ENCODE measurements around the gene ZNRF2. TPM values are rescaled to one million over a fixed set of nuclear protein-coding genes. Genes with fewer than 3 reads are reported as not detected.

Gene ZNRF2
- polyA plus RNA-seq, 1 donor (not counting 4 experiments of a cell fraction or from before 2014, with no cell fraction given): 7.0 TPM

DNA sequence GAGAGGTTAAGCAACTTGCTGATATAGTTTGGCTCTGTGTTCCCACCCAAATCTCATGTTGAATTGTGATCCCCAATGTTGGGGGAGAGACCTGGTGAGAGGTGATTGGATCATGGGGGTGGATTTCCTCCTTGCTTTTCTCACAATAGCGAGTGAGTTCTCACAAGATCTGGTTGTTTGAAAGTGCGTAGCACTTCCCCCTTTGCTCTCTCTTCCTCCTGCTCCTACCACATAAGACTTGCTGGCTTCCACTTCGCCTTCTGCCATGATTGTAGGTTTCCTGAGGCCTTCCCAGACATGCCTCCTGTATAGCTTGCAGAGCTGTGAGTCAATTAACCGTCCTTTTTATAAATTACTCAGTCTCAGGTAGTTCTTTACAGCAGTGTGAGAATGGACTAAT lies 13.5 kb upstream of the ZNRF2 start:
- no peaks in the 10 kb centered on the region for H4K20me1 ChIP-seq (ENCODE audit: control insufficient read depth, extremely low read depth, insufficient read depth, low read length)
- H3K9ac ChIP-seq (ENCODE audit: control insufficient read depth, extremely low read depth, insufficient read depth, low read length): no peak overlapping the region
- H3K27me3 ChIP-seq (ENCODE audit: control insufficient read depth, extremely low read depth, insufficient read depth, low read length): no peaks in the 10 kb centered on the region
- no peaks in the 10 kb centered on the region for H3K9me1 ChIP-seq (ENCODE audit: control insufficient read depth, extremely low read depth, insufficient read depth, low read length)
- no peaks in the 10 kb centered on the region for H3K36me3 ChIP-seq (ENCODE audit: control insufficient read depth in 2 of 2, extremely low read depth in 1 of 2, insufficient read depth in 2 of 2, low read length in 2 of 2)
- no peak overlapping the region for H3K4me3 ChIP-seq (ENCODE audit: control insufficient read depth in 2 of 3, extremely low read depth in 1 of 3, insufficient read depth in 2 of 3, low read depth in 1 of 3, low read length in 3 of 3)
- TF ChIP-seq, protein P1, sequence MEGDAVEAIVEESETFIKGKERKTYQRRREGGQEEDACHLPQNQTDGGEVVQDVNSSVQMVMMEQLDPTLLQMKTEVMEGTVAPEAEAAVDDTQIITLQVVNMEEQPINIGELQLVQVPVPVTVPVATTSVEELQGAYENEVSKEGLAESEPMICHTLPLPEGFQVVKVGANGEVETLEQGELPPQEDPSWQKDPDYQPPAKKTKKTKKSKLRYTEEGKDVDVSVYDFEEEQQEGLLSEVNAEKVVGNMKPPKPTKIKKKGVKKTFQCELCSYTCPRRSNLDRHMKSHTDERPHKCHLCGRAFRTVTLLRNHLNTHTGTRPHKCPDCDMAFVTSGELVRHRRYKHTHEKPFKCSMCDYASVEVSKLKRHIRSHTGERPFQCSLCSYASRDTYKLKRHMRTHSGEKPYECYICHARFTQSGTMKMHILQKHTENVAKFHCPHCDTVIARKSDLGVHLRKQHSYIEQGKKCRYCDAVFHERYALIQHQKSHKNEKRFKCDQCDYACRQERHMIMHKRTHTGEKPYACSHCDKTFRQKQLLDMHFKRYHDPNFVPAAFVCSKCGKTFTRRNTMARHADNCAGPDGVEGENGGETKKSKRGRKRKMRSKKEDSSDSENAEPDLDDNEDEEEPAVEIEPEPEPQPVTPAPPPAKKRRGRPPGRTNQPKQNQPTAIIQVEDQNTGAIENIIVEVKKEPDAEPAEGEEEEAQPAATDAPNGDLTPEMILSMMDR (optimal IDR thresholded peaks at IDR 0.05 in 1 of 3, IDR thresholded peaks at IDR 0.05 in 1 of 3, conservative IDR thresholded peaks at IDR 0.05 in 1 of 3; ENCODE audit: extremely low read depth in 1 of 3, insufficient read depth in 2 of 3, low read length in 3 of 3): no peak
- TF ChIP-seq EZH2 (IDR thresholded peaks at IDR 0.05; ENCODE audit: low read length): no peak
- H3K9me3 ChIP-seq (ENCODE audit: control insufficient read depth, low read depth, low read length): no peaks in the 10 kb centered on the region
- H2AFZ ChIP-seq (ENCODE audit: control insufficient read depth, low read length): no peak overlapping the region
- no peak overlapping the region for H3K4me2 ChIP-seq (ENCODE audit: control insufficient read depth, extremely low read depth, insufficient read depth, low read depth, low read length)
- no peaks in the 10 kb centered on the region for H3K4me1 ChIP-seq (ENCODE audit: control insufficient read depth, extremely low read depth, insufficient read depth, low read length)
- H3K27ac ChIP-seq (ENCODE audit: control insufficient read depth, insufficient read depth, low read length): no peak overlapping the region
- FAIRE-seq (no peak), DNase-seq (ENCODE audit: low read depth, low spot score) (no peak)
- H3K79me2 ChIP-seq (ENCODE audit: control insufficient read depth, insufficient read depth, low read length): no peaks in the 10 kb centered on the region
- dilution Hi-C loops (cut with MboI; ENCODE audit: extremely low pct_ligation_motif_present, low sequenced_read_pairs): no loop called here

DNA sequence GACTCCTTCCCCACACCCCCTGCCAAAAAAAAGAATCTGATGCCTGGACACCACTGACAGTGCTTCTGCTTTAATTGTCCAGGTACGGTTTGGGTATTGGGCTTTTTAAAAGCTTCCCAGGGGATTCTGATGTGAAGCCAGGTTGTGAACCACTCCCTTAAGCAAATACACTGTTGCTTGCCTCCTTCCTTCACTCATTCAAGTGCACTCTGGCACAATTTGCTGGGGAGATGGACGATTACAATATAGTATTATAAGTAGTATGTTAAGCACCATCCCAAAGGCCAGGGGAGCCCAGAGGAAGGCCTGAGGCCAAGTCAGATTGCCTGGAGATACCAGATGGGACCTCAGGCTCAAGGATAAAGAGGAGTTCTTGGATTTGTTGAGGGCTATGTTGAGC lies 12.3 kb upstream of the ZNRF2 start:
- H3K9me1 ChIP-seq (ENCODE audit: control insufficient read depth, extremely low read depth, insufficient read depth, low read length): no peaks in the 10 kb centered on the region
- no peaks in the 10 kb centered on the region for H4K20me1 ChIP-seq (ENCODE audit: control insufficient read depth, extremely low read depth, insufficient read depth, low read length)
- no peak overlapping the region for H3K4me2 ChIP-seq (ENCODE audit: control insufficient read depth, extremely low read depth, insufficient read depth, low read depth, low read length)
- no peaks in the 10 kb centered on the region for H3K27me3 ChIP-seq (ENCODE audit: control insufficient read depth, extremely low read depth, insufficient read depth, low read length)
- TF ChIP-seq EZH2 (IDR thresholded peaks at IDR 0.05; ENCODE audit: low read length): no peak
- TF ChIP-seq, protein P1 (optimal IDR thresholded peaks at IDR 0.05 in 1 of 3, IDR thresholded peaks at IDR 0.05 in 1 of 3, conservative IDR thresholded peaks at IDR 0.05 in 1 of 3; ENCODE audit: extremely low read depth in 1 of 3, insufficient read depth in 2 of 3, low read length in 3 of 3): no peak
- no peaks in the 10 kb centered on the region for H3K4me1 ChIP-seq (ENCODE audit: control insufficient read depth, extremely low read depth, insufficient read depth, low read length)
- no peaks in the 10 kb centered on the region for H3K79me2 ChIP-seq (ENCODE audit: control insufficient read depth, insufficient read depth, low read length)
- H3K9ac ChIP-seq (ENCODE audit: control insufficient read depth, extremely low read depth, insufficient read depth, low read length): no peak overlapping the region
- no peak overlapping the region for H3K4me3 ChIP-seq (ENCODE audit: control insufficient read depth in 2 of 3, extremely low read depth in 1 of 3, insufficient read depth in 2 of 3, low read depth in 1 of 3, low read length in 3 of 3)
- no peaks in the 10 kb centered on the region for H3K36me3 ChIP-seq (ENCODE audit: control insufficient read depth in 2 of 2, extremely low read depth in 1 of 2, insufficient read depth in 2 of 2, low read length in 2 of 2)
- H3K9me3 ChIP-seq (ENCODE audit: control insufficient read depth, low read depth, low read length): no peaks in the 10 kb centered on the region
- FAIRE-seq (no peak), DNase-seq (ENCODE audit: low read depth, low spot score) (no peak)
- no peak overlapping the region for H2AFZ ChIP-seq (ENCODE audit: control insufficient read depth, low read length)
- dilution Hi-C loops (cut with MboI; ENCODE audit: extremely low pct_ligation_motif_present, low sequenced_read_pairs): no loop called here
- H3K27ac ChIP-seq (ENCODE audit: control insufficient read depth, insufficient read depth, low read length): no peak overlapping the region
